Stimulated activated CD8-positive, alpha-beta memory T cell treated with anti-CD3 and anti-CD28 coated beads, Interleukin-7, amount 100 ng/mL, for 1 hour (primary cell): ENCODE results near the gene RHBDL3.

Experiments used
- DNase-seq, 2 donors: peaks; one replicate each; pipeline ENCODE4 v3.0.0-alpha.2; 2020; ENCODE audit warnings: low read depth in 2 of 2

RHBDL3 gene

DNA sequence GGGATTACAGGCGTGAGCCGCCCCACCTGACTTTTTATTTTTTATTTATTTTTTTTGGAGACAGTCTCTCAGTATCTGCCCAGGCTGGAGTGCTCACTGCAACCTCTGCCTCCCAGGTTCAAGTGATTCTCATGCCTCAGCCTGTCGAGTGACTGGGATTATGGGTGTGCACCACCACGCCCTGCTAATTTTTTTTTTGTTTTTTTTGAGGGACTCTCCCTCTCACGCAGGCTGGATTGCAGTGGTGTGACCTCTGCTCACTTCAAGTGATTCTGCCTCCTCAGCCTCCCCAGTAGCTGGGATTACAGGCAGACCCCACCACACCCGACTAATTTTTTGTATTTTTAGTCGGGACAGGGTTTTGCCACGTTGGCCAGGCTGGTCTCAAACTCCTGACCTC, 92.0 kb downstream of the RHBDL3 start:
- DNase-seq = no peak

GRCh38 chr17:32361270-32361669, 95.6 kb downstream of the RHBDL3 start:
- DNase-seq = no peak

GRCh38 chr17:32370426-32370825, 104.8 kb downstream of the RHBDL3 start:
- no peak for DNase-seq
